ENCODE results near the gene TGFBR3L. TPM values are rescaled to one million over a fixed set of nuclear protein-coding genes. Genes with fewer than 3 reads are reported as not detected.

Gene TGFBR3L
- total and polyA plus RNA-seq, 10 of the 15 experiments (the other 5 are each of a cell fraction or from before 2014, with no cell fraction given), result 0.20 to 0.23 TPM; not detected in 8

DNA sequence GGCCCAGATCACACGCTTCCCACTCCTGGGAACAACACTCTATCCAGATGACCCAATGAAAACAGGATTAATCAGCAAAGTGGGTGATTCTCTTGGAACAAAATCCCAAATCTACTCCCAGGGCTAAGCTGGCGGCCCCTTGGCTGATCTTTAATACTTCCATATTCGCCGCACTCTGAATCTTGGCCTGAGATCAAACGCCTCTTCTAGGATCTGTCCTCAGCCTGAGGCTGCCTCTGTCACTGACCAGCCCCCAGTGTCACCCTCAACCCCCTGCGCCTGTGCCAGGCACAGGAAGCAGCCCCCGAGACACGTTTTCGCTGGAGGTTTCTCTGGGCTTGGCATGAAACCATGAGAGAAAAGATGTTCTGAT lies 13.7 kb downstream of the TGFBR3L start (continued):
- TF ChIP-seq FOXM1 (IDR thresholded peaks at IDR 0.05; ENCODE audit: low read depth, low read length) (no peak), BMI1 (IDR thresholded peaks at IDR 0.05; ENCODE audit: borderline replicate concordance) (no peak)

DNA sequence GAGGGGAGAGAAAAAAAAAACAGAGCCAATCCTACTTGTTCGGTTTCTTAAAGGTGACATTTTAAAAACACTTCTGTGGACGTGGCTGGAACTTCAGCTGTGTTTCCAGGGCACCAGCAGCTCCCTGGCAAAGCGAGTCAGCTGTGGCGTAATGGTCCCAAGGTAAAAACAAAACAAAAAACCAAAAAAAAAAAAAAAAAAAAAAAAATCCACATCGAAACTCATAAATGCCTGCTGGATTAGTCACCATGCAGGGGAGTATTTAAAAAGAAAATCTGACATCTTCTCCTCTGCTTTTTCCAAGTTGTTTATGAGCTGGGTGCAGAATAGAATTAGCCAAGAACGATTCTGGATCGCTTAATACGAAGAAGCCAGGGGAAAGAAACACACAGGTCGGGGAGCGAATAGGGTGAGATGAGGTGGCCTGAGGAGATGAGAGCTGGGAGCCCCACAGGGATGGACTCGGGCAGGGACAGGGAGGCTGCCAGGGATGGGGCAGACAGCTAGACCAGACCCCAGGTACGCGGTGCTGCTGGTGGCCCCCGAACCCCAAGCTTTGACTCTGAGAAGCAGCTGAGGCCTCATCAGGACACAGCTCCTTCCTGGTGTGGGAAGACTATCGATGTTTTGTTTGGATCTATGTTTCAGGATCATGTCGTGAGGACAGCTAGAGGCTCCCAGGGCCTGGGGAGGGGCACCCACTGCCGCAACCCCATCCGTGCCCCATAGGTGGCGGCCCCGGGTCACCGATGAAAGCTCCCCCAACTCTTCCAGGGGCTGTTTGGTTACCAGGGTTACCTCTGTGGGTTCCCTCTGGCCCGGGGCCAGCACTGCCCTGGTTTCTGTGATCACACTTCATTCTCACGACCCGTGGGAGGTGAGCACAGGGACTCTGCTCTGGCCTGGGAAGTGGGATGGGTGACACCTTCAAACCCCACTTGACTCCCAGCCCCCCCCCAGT lies 14.4 kb downstream of the TGFBR3L start:
- no TSS peak for BruUV-seq (replicated peaks)
- in situ Hi-C loops (cut with MboI), result no loop called here
- Histone ChIP-seq H4K20me1 (ENCODE audit: control insufficient read depth, insufficient read depth) (no peaks in the 10 kb centered on the region; the same call in 1 of the 2 replicates), H3K79me2 (ENCODE audit: control insufficient read depth, insufficient read depth, low read length) (no peaks in the 10 kb centered on the region), H3K4me3 (no peak overlapping the region), H2AFZ (ENCODE audit: control insufficient read depth, low read depth, low read length) (no peak overlapping the region), H3K27me3 (replicated peaks in 1 of 2; ENCODE audit: control insufficient read depth in 2 of 2, insufficient read depth in 2 of 2, low read length in 1 of 2) (no peaks in the 10 kb centered on the region), H3K9ac (ENCODE audit: control insufficient read depth, insufficient read depth, low read length) (no peak overlapping the region), H3K27ac (ENCODE audit: control insufficient read depth, insufficient read depth) (no peak overlapping the region), H3K36me3 (ENCODE audit: control insufficient read depth in 2 of 2, insufficient read depth in 2 of 2, low read length in 1 of 2) (peaks cover 7 to 33% of the 10 kb centered on the region in 2 experiments; a peak in 3 of 4 replicates), H3K9me3 (replicated peaks; ENCODE audit: control insufficient read depth, insufficient read depth, low read length) (no peaks in the 10 kb centered on the region), H3K4me2 (ENCODE audit: control insufficient read depth, insufficient read depth) (no peak overlapping the region), H3K4me1 (ENCODE audit: control insufficient read depth, insufficient read depth, low read length) (no peaks in the 10 kb centered on the region; the same call in 1 of the 2 replicates)
- ChIA-PET CTCF (interaction anchor here (0.6 to 4.4 kb wide), 12 partner anchors 9 to 305 kb away, joined by 3 to 44 read pairs (median 4); partner anchors contain the start of genes MAP2K7, TIMM44 and TRAPPC5), RAD21 (ENCODE audit: unreplicated experiment) (interaction anchor here (0.7 to 2.2 kb wide), 5 partner anchors 9 to 361 kb away, joined by 3 to 11 read pairs (median 5); partner anchors contain the start of genes SNAPC2, STXBP2 and TIMM44), SMC1A (ENCODE audit: uncharacterized antibody, unreplicated experiment) (interaction anchor here (1.1 to 2.2 kb wide), 3 partner anchors 13 to 67 kb away, joined by 3 to 10 read pairs (median 4); partner anchors contain the start of gene TIMM44), POLR2A (interaction anchor here (0.5 to 1.7 kb wide), 5 partner anchors 8 to 388 kb away, joined by 3 to 6 read pairs (median 4); partner anchors contain the start of gene TIMM44)
- DNase-seq (ENCODE audit: low read depth, low spot score), result no peak
- 83% methylated on average over 23 of the region's 24 CpGs for WGBS (ENCODE audit: insufficient coverage, insufficient replicate concordance, low lambda C conversion rate, missing lambda C conversion rate)
- ATAC-seq, result peak; percentile 67
- intact Hi-C loops (cut with micrococcal nuclease; ENCODE audit: unreplicated experiment), result no loop called here
- FAIRE-seq, result no peak
- TF ChIP-seq MXI1 (IDR thresholded peaks at IDR 0.05; ENCODE audit: low read depth, low read length) (peak; percentile 64), SMC3 (IDR thresholded peaks at IDR 0.05; ENCODE audit: borderline replicate concordance, low read length) (peak; percentile 17; the same call in 1 of the 2 replicates), POLR2AphosphoS5 (IDR thresholded peaks at IDR 0.05; ENCODE audit: low read length) (peak; percentile 53; the same call in 1 of the 2 replicates), IRF4 (IDR thresholded peaks at IDR 0.05; ENCODE audit: low read depth, low read length) (0 out of 2 replicates have a peak, but pooled peaks have one; percentile 9), SMAD1 (IDR thresholded peaks at IDR 0.05; ENCODE audit: low read depth, partially characterized antibody) (peak; percentile 88), IKZF2 (IDR thresholded peaks at IDR 0.05) (peak; percentile 20 to 42; a peak in 2 of 4 replicates), RAD21 (IDR thresholded peaks at IDR 0.05; ENCODE audit: insufficient read depth, low read depth, low read length) (peak; percentile 55), MEF2B (IDR thresholded peaks at IDR 0.05; ENCODE audit: partially characterized antibody, poor library complexity, severe bottlenecking) (peak; percentile 46), IKZF1 (conservative IDR thresholded peaks at IDR 0.05) (peak; percentile 46; the same call in 1 of the 2 replicates), BHLHE40 (IDR thresholded peaks at IDR 0.05; ENCODE audit: borderline replicate concordance in 1 of 2, low read depth in 2 of 2, low read length in 1 of 2) (peak; percentile 25 to 50; a peak in 1 of 4 replicates), NR2C2 (IDR thresholded peaks at IDR 0.05; ENCODE audit: borderline replicate concordance, control insufficient read depth, insufficient read length, low read depth) (no peak), RUNX3 (IDR thresholded peaks at IDR 0.05; ENCODE audit: low read length) (peak; percentile 28; the same call in 1 of the 2 replicates)
- TF ChIP-seq, protein P1, sequence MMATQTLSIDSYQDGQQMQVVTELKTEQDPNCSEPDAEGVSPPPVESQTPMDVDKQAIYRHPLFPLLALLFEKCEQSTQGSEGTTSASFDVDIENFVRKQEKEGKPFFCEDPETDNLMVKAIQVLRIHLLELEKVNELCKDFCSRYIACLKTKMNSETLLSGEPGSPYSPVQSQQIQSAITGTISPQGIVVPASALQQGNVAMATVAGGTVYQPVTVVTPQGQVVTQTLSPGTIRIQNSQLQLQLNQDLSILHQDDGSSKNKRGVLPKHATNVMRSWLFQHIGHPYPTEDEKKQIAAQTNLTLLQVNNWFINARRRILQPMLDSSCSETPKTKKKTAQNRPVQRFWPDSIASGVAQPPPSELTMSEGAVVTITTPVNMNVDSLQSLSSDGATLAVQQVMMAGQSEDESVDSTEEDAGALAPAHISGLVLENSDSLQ (IDR thresholded peaks at IDR 0.05), result no peak
- TF ChIP-seq, protein P2, sequence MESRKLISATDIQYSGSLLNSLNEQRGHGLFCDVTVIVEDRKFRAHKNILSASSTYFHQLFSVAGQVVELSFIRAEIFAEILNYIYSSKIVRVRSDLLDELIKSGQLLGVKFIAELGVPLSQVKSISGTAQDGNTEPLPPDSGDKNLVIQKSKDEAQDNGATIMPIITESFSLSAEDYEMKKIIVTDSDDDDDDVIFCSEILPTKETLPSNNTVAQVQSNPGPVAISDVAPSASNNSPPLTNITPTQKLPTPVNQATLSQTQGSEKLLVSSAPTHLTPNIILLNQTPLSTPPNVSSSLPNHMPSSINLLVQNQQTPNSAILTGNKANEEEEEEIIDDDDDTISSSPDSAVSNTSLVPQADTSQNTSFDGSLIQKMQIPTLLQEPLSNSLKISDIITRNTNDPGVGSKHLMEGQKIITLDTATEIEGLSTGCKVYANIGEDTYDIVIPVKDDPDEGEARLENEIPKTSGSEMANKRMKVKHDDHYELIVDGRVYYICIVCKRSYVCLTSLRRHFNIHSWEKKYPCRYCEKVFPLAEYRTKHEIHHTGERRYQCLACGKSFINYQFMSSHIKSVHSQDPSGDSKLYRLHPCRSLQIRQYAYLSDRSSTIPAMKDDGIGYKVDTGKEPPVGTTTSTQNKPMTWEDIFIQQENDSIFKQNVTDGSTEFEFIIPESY (IDR thresholded peaks at IDR 0.05), result 0 out of 2 replicates have a peak, but pooled peaks have one; percentile 11

Measured in GM12878 (cell line).